ENCODE data around the gene MED13L. TPM values are rescaled to one million over a fixed set of nuclear protein-coding genes. Genes with fewer than 3 reads are reported as not detected.

MED13L gene
- total RNA-seq, 4 donors from 2014 or later = 153 to 251 (median 194) TPM

DNA sequence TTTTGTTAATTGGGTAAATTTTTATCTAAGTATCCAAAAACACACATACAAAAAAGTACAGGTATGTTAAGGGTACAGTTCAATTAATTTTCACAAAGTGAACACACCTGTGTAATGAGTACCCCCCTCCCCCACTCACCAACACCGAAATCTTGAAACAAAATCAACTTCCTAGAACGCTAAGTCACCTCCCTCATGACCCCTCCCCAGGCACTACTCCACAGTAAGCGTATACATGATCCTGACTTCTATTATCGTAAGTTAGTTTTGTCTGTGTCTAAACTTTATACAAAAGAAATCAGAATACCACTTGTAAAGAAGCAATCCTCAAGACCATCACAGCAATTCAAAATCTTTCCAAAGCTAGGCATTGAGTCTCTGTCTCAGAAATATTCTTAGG is 100.5 kb downstream of the MED13L start:
- no peak for ATAC-seq (ENCODE audit: low FRiP score)
- DNase-seq (ENCODE audit: low spot score) = no peak

DNA sequence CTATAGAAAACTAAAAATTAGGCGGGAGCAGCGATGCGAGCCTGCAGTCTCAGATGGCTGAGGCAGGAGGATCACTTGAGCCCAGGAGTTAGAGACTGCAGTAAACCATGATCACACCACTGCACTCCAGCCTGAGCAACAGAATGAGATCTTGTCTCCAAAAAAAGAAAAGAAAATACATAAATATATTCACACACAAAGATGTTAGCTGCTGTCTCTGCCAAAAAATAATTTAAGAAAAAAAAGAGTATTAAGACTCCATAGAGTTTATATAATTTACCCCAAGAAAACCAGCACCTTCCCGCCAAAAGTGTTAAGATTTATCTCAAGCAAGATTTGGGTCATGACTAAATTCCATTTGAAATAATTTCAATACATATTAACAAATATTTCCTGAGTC is 102.6 kb downstream of the MED13L start:
- ATAC-seq (ENCODE audit: low FRiP score) (no peak), DNase-seq (ENCODE audit: low spot score) (no peak)
- TF ChIP-seq, protein P1, sequence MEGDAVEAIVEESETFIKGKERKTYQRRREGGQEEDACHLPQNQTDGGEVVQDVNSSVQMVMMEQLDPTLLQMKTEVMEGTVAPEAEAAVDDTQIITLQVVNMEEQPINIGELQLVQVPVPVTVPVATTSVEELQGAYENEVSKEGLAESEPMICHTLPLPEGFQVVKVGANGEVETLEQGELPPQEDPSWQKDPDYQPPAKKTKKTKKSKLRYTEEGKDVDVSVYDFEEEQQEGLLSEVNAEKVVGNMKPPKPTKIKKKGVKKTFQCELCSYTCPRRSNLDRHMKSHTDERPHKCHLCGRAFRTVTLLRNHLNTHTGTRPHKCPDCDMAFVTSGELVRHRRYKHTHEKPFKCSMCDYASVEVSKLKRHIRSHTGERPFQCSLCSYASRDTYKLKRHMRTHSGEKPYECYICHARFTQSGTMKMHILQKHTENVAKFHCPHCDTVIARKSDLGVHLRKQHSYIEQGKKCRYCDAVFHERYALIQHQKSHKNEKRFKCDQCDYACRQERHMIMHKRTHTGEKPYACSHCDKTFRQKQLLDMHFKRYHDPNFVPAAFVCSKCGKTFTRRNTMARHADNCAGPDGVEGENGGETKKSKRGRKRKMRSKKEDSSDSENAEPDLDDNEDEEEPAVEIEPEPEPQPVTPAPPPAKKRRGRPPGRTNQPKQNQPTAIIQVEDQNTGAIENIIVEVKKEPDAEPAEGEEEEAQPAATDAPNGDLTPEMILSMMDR (IDR thresholded peaks at IDR 0.05) = no peak

More for the DNA sequence above, 100.5 kb downstream of the MED13L start:
- TF ChIP-seq, protein P1 (IDR thresholded peaks at IDR 0.05) = no peak

DNA sequence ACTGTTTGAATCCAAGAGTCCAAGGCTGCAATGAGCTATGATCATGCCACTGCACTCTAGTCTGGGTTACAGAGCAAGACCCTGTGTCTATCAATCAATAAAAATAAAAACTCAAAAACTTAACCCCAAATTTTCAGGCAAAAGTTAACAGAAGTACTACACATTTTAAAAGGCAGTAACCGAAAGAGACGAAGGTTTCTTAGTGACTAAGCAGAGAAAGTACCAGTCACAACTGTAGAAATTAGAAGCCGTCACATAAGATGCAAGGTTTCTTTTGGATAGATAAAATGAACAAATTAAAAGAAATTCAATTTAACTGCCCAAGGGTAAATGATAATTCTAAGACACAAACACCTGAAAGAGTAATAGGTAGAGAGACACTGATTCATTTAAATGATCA is 103.5 kb downstream of the MED13L start:
- TF ChIP-seq, protein P1 (IDR thresholded peaks at IDR 0.05) = no peak
- DNase-seq (ENCODE audit: low spot score) (no peak), ATAC-seq (ENCODE audit: low FRiP score) (no peak)

DNA sequence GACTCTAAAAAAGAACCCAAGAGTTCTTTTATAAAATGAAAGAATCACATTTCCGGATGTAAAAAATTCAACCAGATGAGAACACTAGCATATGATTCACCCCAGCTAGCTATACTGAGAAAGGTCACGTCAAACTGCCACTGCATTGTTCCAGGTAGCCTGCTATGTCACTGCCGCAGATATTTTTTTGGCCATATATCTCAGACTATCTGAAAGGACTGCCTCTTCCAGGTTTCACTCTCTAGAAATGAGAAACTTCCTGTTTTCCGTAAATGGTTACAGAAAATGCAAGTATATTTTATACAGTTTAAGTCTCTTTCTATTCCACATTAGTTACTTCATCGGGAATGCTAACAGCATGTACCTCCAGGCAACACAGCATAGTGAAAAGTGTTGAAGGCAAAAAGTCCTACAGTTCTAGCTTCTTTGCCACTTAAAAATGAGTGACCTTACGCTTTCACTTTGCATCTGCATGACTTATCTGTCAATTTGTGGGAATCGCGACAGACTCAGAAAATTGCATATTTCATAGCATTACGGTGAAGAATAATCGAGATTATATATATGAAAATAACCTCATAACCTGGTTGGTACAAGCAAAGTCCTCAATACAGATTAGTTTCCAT is 105.2 kb downstream of the MED13L start:
- TF ChIP-seq, protein P1 (IDR thresholded peaks at IDR 0.05) = no peak
- ATAC-seq (ENCODE audit: low FRiP score) = no peak
- no peak for DNase-seq (ENCODE audit: low spot score)

DNA sequence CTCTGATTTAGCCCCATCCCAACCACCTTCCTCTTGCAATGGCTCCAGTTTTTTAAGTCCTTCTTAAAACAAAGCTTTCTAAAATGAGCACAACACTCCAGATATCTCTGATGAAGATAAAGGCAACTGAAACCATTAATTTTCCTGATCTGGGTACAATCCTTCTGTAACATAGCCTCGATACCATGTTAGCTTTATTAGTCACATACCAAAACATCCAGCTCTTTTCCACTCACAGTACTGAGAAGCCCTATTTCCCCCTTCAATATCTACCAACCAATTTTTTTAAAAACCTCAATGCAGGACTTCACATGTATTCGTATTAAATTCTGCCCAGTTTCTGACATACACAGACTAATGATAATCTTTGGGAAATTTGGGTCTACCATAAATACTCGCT is 105.9 kb downstream of the MED13L start:
- no peak for DNase-seq (ENCODE audit: low spot score)
- TF ChIP-seq, protein P1 (IDR thresholded peaks at IDR 0.05) = no peak

DNA sequence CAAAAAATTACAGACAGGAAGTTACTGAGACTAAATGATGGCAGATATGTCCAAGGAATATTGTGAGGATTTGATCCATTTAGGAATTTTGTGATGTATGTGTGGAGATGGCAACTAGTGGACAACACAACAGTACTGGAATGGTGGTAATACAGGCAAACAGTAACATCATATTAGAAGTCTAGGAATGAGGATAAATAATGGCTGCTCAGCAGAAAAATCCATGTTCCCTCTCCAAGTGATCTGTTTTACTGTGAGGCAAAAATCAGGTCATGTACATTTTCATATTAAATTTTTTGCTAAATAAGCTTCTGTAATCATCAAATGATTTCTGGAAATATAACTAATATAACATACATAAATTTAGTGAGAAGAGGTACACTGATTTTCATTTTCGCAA is 108.4 kb downstream of the MED13L start:
- DNase-seq (ENCODE audit: low spot score) = no peak
- TF ChIP-seq, protein P1 (IDR thresholded peaks at IDR 0.05) = no peak
- no peak for ATAC-seq (ENCODE audit: low FRiP score)

More for the DNA sequence above, 105.9 kb downstream of the MED13L start:
- no peak for ATAC-seq (ENCODE audit: low FRiP score)

DNA sequence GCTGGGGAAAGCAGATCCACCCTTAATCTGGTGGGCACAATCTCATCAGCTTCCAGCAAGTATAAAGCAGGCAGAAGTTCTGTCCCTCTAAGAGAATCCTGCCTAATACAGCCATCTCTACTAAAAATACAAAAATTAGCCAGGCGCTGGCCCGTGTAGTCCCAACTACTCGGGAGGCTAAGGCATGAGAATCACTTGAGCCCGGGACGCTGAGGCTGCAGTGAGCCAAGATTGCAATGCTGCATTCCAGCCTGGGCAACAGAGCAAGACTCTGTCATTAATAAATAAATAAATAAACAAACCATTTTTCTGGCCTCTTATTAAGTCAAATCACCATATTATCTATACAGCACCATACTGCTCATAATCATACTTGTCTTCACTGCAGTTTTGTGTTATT is 111.2 kb downstream of the MED13L start:
- DNase-seq (ENCODE audit: low spot score) (no peak), ATAC-seq (ENCODE audit: low FRiP score) (no peak)
- TF ChIP-seq, protein P1 (IDR thresholded peaks at IDR 0.05) = no peak

Data from omental fat pad (tissue), 4 donors.